Measurements from ENCODE around the gene PES1. TPM values are rescaled to one million over a fixed set of nuclear protein-coding genes. Genes with fewer than 3 reads are reported as not detected.

Gene PES1
- total and polyA plus RNA-seq, 2 of the 13 experiments (the other 11 are each of a cell fraction or from before 2014, with no cell fraction given), result 65.1 to 94.7 TPM

DNA sequence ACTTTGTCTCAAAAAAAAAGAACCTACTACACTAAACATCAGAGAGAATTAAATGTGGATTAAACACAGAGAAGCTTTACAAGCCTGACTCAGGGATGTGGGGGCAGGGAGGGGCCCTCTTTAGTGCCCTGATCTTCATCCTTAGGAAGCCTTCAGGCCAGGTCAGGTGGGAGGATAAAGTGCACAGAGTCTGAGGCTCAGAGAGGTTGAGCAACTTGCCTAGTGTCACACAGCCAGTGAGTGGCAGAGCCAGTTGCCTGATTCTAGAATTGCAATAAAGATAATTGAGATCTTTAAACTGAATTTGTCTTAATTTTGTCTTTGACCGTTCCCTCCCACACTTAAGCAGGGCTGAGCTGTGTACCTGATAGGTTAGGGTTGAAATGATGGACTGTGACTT is 52.3 kb downstream of the PES1 start:
- WGBS (ENCODE audit: low lambda C conversion rate), result 92% methylated on average over 1 of the region's 1 CpG
- no peak overlapping the region for H3K27ac ChIP-seq (ENCODE audit: extremely low read length, insufficient read depth, low read length)
- no peaks in the 10 kb centered on the region for H3K79me2 ChIP-seq (ENCODE audit: insufficient read depth, low read length)
- POLR2A ChIA-PET, result no interaction called here
- no peaks in the 10 kb centered on the region for H3K36me3 ChIP-seq (replicated peaks in 1 of 2; ENCODE audit: control insufficient read depth in 1 of 2, insufficient read depth in 2 of 2, low read length in 2 of 2)
- in situ Hi-C loops (cut with HindIII; ENCODE audit: extremely low pct_ligation_motif_present, low pct_unique_long_range_greater_than_20kb), result no loop called here
- intact Hi-C loops (cut with micrococcal nuclease; ENCODE audit: unreplicated experiment), result no loop called here
- H3K9me3 ChIP-seq (ENCODE audit: low read length), result no peaks in the 10 kb centered on the region
- H3K27me3 ChIP-seq (ENCODE audit: control insufficient read depth in 1 of 2, insufficient read depth in 2 of 2, low read length in 2 of 2), result peaks cover 0 to 22% of the 10 kb centered on the region in 2 experiments; a peak in 3 of 5 replicates
- H3K4me1 ChIP-seq (ENCODE audit: insufficient read depth, low read length), result peaks cover 36% of the 10 kb centered on the region
- ATAC-seq (no peak), FAIRE-seq (no peak), DNase-seq (ENCODE audit: low spot score) (no peak)
- CTCF ChIA-PET (ENCODE audit: low intra/inter-chr PET ratio, low total read pairs), result no interaction called here
- no peak overlapping the region for H3K4me2 ChIP-seq (ENCODE audit: low read depth, low read length)
- no TSS peak for BruUV-seq (replicated peaks)
- no peak overlapping the region for H3K9ac ChIP-seq (ENCODE audit: insufficient read depth, low read depth, low read length)
- TF ChIP-seq ZNF768 (CRISPR knock-in tag; IDR thresholded peaks at IDR 0.05), result peak; percentile 85
- TF ChIP-seq, protein P1, sequence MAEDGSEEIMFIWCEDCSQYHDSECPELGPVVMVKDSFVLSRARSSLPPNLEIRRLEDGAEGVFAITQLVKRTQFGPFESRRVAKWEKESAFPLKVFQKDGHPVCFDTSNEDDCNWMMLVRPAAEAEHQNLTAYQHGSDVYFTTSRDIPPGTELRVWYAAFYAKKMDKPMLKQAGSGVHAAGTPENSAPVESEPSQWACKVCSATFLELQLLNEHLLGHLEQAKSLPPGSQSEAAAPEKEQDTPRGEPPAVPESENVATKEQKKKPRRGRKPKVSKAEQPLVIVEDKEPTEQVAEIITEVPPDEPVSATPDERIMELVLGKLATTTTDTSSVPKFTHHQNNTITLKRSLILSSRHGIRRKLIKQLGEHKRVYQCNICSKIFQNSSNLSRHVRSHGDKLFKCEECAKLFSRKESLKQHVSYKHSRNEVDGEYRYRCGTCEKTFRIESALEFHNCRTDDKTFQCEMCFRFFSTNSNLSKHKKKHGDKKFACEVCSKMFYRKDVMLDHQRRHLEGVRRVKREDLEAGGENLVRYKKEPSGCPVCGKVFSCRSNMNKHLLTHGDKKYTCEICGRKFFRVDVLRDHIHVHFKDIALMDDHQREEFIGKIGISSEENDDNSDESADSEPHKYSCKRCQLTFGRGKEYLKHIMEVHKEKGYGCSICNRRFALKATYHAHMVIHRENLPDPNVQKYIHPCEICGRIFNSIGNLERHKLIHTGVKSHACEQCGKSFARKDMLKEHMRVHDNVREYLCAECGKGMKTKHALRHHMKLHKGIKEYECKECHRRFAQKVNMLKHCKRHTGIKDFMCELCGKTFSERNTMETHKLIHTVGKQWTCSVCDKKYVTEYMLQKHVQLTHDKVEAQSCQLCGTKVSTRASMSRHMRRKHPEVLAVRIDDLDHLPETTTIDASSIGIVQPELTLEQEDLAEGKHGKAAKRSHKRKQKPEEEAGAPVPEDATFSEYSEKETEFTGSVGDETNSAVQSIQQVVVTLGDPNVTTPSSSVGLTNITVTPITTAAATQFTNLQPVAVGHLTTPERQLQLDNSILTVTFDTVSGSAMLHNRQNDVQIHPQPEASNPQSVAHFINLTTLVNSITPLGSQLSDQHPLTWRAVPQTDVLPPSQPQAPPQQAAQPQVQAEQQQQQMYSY (CRISPR knock-in tag; IDR thresholded peaks at IDR 0.05), result no peak
- TF ChIP-seq AGO1 (IDR thresholded peaks at IDR 0.05; ENCODE audit: low read depth, low read length, poor library complexity, severe bottlenecking), result no peak
- H2AFZ ChIP-seq (ENCODE audit: low read length), result no peak overlapping the region
- no peak overlapping the region for H3K4me3 ChIP-seq (replicated peaks in 1 of 3; ENCODE audit: insufficient read depth in 1 of 3, low read depth in 2 of 3, low read length in 3 of 3)
- H4K20me1 ChIP-seq (ENCODE audit: insufficient read depth, low read length), result no peaks in the 10 kb centered on the region

- Histone ChIP-seq H3K4me3 (replicated peaks in 1 of 3; ENCODE audit: insufficient read depth in 1 of 3, low read depth in 2 of 3, low read length in 3 of 3) (no peak overlapping the region), H3K4me2 (ENCODE audit: low read depth, low read length) (no peak overlapping the region), H3K4me1 (ENCODE audit: insufficient read depth, low read length) (peaks cover 35% of the 10 kb centered on the region), H2AFZ (ENCODE audit: low read length) (no peak overlapping the region), H3K36me3 (replicated peaks in 1 of 2; ENCODE audit: control insufficient read depth in 1 of 2, insufficient read depth in 2 of 2, low read length in 2 of 2) (no peaks in the 10 kb centered on the region), H3K27ac (ENCODE audit: extremely low read length, insufficient read depth, low read length) (no peak overlapping the region), H3K9me3 (ENCODE audit: low read length) (no peaks in the 10 kb centered on the region), H3K9ac (ENCODE audit: insufficient read depth, low read depth, low read length) (no peak overlapping the region), H3K79me2 (ENCODE audit: insufficient read depth, low read length) (no peaks in the 10 kb centered on the region), H4K20me1 (ENCODE audit: insufficient read depth, low read length) (no peaks in the 10 kb centered on the region), H3K27me3 (ENCODE audit: control insufficient read depth in 1 of 2, insufficient read depth in 2 of 2, low read length in 2 of 2) (peaks cover 0 to 13% of the 10 kb centered on the region in 2 experiments; a peak in 3 of 5 replicates)
- intact Hi-C loops (cut with micrococcal nuclease; ENCODE audit: unreplicated experiment) (no loop called here), in situ Hi-C loops (cut with HindIII; ENCODE audit: extremely low pct_ligation_motif_present, low pct_unique_long_range_greater_than_20kb) (no loop called here)
- no peak for TF ChIP-seq CENPX (CRISPR knock-in tag; IDR thresholded peaks at IDR 0.05)
- no peak for TF ChIP-seq SATB2 (CRISPR knock-in tag; IDR thresholded peaks at IDR 0.05)
- TF ChIP-seq BHLHE40 (IDR thresholded peaks at IDR 0.05; ENCODE audit: low read length), result no peak
- TF ChIP-seq HNRNPL (IDR thresholded peaks at IDR 0.05; ENCODE audit: low read depth, low read length), result no peak
- TF ChIP-seq SYNCRIP (IDR thresholded peaks at IDR 0.05; ENCODE audit: insufficient read depth, low read depth, low read length), result no peak
- TF ChIP-seq PAF1 (CRISPR knock-in tag; IDR thresholded peaks at IDR 0.05), result no peak
- no peak for TF ChIP-seq ZNF280D (CRISPR knock-in tag; IDR thresholded peaks at IDR 0.05)
- no peak for TF ChIP-seq ERF (CRISPR knock-in tag; IDR thresholded peaks at IDR 0.05)
- ATAC-seq (no peak), FAIRE-seq (no peak), DNase-seq (ENCODE audit: low spot score) (no peak)
- 94% methylated on average over 6 of the region's 6 CpGs for WGBS (ENCODE audit: low lambda C conversion rate)
- ChIA-PET POLR2A (interaction anchor here (1.2 kb wide), 1 partner anchor 69 kb away, joined by 3 read pairs; the partner anchor contains the start of gene TCN2), CTCF (ENCODE audit: low intra/inter-chr PET ratio, low total read pairs) (no interaction called here)
- BruUV-seq (replicated peaks), result no TSS peak
These were observed 53.4 kb downstream of the PES1 start for GRCh38 chr22:30538280-30538679.

Measured in HepG2 (cell line).